LNCAP (cell line): ENCODE results near the gene RPL4.
A peak's percentile ranks its signal among the peaks of the same experiment; 100 is the strongest.

Source experiments
- TF ChIP-seq, protein P1 (sequence below): fragments of 450-650 bp; IDR thresholded peaks from 2 replicates; pipeline ENCODE4 v1.5.1; 2017; ENCODE audit warnings: mild to moderate bottlenecking

Gene RPL4

DNA sequence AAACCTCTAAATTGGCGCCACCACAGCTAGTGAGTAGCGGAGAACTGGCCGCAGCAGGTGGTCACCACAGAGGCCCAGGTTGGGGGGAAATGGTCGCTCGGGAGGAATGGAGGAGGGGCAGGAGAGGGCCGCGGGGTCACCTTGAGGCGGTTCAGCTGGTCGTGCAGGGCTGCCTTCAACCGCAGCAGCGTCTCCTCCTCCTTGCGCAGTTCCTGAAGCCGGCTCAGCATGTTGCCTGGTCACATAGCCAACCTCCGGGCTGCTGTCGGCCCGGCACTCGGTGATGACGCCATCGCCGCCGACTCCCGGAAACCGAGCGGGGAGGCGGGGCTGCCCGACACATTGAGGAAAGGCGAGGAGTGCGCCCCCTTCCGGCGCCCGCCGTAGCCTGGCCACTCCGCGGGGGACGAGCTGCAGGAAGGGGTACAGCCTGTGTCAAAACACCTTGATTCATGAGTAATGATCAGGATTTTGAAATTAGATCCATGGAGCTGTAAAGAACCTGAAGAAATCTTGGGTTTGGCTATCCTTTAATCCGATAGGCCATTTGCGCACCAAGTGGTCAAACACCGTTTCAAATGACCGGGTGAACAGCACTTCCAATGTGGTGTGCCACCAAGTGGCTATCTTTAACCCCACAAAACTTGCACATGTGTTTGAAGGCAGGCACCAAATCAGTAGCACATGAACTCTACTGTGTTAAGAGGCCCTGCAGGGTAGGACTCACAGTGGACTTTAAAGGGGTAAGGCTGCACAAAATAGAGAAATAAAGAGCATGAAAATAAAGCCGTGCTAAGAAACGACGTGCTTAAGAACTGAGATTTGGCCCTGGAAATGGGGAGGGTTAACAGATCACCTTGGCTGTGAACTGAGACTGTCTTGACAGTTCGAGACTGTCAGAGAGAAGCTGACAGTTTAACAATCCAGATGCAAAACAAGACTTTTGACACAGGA, 6.9 kb downstream of the RPL4 start, which contains the start of gene SNAPC5:
Gene SNAPC5 (minus strand): TSS at position 261 of the 954 bp plus-strand sequence. CDS start 31 bp downstream, at position 230.
- TF ChIP-seq, protein P1, sequence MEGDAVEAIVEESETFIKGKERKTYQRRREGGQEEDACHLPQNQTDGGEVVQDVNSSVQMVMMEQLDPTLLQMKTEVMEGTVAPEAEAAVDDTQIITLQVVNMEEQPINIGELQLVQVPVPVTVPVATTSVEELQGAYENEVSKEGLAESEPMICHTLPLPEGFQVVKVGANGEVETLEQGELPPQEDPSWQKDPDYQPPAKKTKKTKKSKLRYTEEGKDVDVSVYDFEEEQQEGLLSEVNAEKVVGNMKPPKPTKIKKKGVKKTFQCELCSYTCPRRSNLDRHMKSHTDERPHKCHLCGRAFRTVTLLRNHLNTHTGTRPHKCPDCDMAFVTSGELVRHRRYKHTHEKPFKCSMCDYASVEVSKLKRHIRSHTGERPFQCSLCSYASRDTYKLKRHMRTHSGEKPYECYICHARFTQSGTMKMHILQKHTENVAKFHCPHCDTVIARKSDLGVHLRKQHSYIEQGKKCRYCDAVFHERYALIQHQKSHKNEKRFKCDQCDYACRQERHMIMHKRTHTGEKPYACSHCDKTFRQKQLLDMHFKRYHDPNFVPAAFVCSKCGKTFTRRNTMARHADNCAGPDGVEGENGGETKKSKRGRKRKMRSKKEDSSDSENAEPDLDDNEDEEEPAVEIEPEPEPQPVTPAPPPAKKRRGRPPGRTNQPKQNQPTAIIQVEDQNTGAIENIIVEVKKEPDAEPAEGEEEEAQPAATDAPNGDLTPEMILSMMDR, result peak; percentile 98

DNA sequence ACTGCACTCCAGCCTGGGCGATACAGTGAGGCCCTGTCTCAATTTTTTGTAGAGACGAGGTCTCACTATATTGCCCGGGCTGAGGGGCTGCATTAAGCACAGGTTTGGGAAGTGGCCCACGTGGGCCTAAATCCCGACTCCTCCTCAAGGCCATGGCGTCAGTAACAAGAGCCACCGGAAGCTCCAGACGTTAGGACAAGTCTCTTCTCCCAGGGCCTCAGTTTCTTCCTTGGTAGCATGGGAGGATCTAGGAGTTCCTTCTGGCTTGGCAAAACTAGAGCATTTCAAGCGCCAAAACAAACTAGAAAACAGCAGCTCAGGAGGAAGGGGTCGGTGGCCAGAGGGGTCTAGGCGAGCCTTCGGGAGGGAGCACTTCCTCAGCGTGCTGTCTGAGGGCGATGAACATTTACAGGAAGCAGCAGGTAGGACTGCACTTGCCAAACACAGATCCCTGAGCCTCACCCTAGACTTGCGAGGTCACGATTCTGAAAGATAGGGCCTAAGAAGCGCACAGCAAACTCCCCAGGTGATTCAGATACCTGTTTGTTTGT, 7.6 kb downstream of the RPL4 start:
- TF ChIP-seq, protein P1, result no peak

DNA sequence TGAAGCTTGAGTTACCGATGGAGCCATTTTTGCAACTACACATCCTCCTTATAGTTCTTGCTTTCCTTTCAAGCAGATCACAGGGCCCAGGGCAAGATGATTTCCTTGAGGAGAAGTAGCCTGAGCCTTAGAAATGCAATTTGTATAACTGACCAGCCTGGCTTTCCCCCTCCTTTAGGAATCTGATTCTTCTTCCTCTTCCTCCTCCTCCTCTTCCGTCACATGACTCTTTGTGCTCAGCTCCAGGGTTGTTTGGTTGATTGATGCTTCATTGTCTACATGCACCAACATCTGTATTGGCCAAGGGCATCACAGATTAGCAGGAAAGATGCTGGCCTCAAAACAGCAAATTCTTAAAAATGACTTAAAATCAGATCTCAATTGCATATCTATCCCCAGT, 10.4 kb downstream of the RPL4 start:
- TF ChIP-seq, protein P1, result no peak

GRCh38 chr15:66491846-66492245, 12.8 kb downstream of the RPL4 start:
- TF ChIP-seq, protein P1, result no peak

DNA sequence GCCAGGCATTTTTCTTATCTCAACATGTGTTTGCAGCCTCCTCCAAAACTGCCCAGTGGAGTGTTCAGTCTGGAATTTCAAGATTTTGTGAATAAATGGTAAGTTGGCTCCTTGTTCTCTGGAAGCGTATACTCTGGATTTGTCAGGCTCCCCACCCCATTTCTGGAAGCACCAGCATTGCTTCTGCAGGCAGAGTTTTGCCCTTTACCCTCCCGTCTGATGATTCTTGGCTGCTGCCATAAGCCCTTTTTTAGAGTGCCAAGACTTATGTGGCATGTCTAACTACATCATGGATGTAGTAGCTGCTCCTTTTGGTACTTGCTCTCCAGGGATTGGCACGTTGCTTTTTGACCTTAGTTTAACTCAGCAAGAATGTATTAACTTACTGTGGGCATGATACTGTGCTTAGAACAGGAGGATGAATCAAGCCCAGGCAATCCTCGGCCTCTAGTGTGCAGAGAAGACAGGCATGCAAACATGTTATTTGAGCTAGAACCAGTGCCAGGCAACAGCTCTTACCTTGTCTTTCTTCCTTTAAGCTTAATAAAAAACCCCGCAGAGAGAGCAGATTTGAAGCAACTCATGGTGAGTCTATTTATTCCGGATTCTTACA, 15.4 kb downstream of the RPL4 start:
- TF ChIP-seq, protein P1, result no peak

GRCh38 chr15:66488525-66488924, 16.1 kb downstream of the RPL4 start:
- TF ChIP-seq, protein P1, result no peak

DNA sequence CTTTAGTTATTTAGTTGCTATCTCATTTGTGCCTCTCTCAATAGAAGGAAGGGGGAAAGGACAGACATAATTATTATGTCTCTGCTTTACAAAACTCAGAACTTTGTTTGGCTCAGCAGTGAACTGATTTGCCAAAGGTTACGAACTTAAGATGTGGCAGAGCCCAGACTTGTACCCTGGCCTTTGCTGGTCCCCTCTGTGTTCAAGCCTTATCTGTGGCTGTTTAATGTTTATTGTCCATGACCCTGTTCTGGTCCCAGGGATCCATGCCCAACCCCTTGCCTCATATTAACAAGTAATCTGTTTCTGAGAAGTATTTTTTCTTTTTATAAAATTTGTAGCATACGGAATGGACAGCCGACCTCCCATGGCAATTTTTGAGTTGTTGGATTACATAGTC, 17.8 kb downstream of the RPL4 start:
- TF ChIP-seq, protein P1, result no peak
